GM23338 (cell line): ENCODE results near the gene SUPT3H. TPM values are rescaled to one million over a fixed set of nuclear protein-coding genes. Genes with fewer than 3 reads are reported as not detected.

Source experiments
- ATAC-seq: fragments of 200-7000 bp; cut with Tn5 transposase; 3 replicates; pipeline ENCODE4 v1.9.1; 2020
- DNase-seq: peaks from one replicate; pipeline ENCODE4 v3.0.0-alpha.2; 2015; ENCODE audit warnings: low spot score
- H2AFZ ChIP-seq: fragments of 200-600 bp; sonication (generic); 2 replicates; pipeline ENCODE4 v1.8.0; 2016; ENCODE audit warnings: antibody characterized with exemption, mild to moderate bottlenecking, moderate library complexity
- H3F3A ChIP-seq: fragments of 200-600 bp; sonication (generic); replicated peaks from 2 replicates; pipeline ENCODE4 v1.8.0; 2017; ENCODE audit warnings: antibody characterized with exemption, mixed run types, low read depth
- H3K27ac ChIP-seq: fragments of 200-600 bp; sonication (generic); 2 replicates; pipeline ENCODE4 v1.6.1; 2016; ENCODE audit warnings: low read depth
- H3K27me3 ChIP-seq: fragments of 200-600 bp; sonication (generic); 2 replicates; pipeline ENCODE4 v1.8.0; 2016; ENCODE audit warnings: mild to moderate bottlenecking, mixed run types, moderate library complexity; ENCODE audit not compliant: insufficient read depth
- H3K36me3 ChIP-seq: fragments of 200-600 bp; sonication (generic); 2 replicates; pipeline ENCODE4 v1.8.0; 2016; ENCODE audit warnings: mild to moderate bottlenecking; ENCODE audit not compliant: insufficient read depth
- H3K4me1 ChIP-seq: fragments of 200-600 bp; sonication (generic); 2 replicates; pipeline ENCODE4 v1.8.0; 2016; ENCODE audit warnings: mild to moderate bottlenecking, moderate library complexity; ENCODE audit not compliant: insufficient read depth
- H3K4me2 ChIP-seq: fragments of 200-600 bp; sonication (generic); 2 replicates; pipeline ENCODE4 v1.7.1; 2017; ENCODE audit warnings: mixed run types
- H3K4me3 ChIP-seq: fragments of 200-600 bp; sonication (generic); 2 replicates; pipeline ENCODE4 v1.6.1; 2016; ENCODE audit warnings: mixed run types
- H3K79me2 ChIP-seq: fragments of 200-600 bp; sonication (generic); replicated peaks from 2 replicates; pipeline ENCODE4 v1.8.0; 2017; ENCODE audit warnings: mild to moderate bottlenecking; ENCODE audit not compliant: insufficient read depth
- H3K9me2 ChIP-seq: fragments of 200-600 bp; sonication (generic); 2 replicates; pipeline ENCODE4 v1.8.0; 2017; ENCODE audit not compliant: insufficient read depth
- H4K20me1 ChIP-seq: fragments of 200-600 bp; sonication (generic); replicated peaks from 2 replicates; pipeline ENCODE4 v1.8.0; 2017; ENCODE audit warnings: mild to moderate bottlenecking; ENCODE audit not compliant: insufficient read depth
- H3K27ac Mint-ChIP-seq: 2 replicates; pipeline ENCODE4 v1.8.0; 2020; ENCODE audit warnings: inconsistent platforms, mild to moderate bottlenecking, moderate library complexity, mixed read lengths
- H3K27me3 Mint-ChIP-seq: 3 replicates; pipeline ENCODE4 v1.8.0; 2022; ENCODE audit warnings: low read depth, mild to moderate bottlenecking, moderate library complexity, mixed read lengths, inconsistent platforms; ENCODE audit not compliant: insufficient read depth, poor library complexity
- H3K36me3 Mint-ChIP-seq: 3 replicates; pipeline ENCODE4 v1.8.0; 2021; ENCODE audit warnings: low read depth, mild to moderate bottlenecking, inconsistent platforms, moderate library complexity, mixed read lengths
- H3K4me1 Mint-ChIP-seq: 3 replicates; pipeline ENCODE4 v1.8.0; 2020; ENCODE audit warnings: mild to moderate bottlenecking, inconsistent platforms, mixed read lengths
- H3K4me3 Mint-ChIP-seq: 3 replicates; pipeline ENCODE4 v1.8.0; 2021; ENCODE audit warnings: moderate library complexity, mild to moderate bottlenecking, inconsistent platforms, mixed read lengths
- H3K9me3 Mint-ChIP-seq: 3 replicates; pipeline ENCODE4 v1.8.0; 2020; ENCODE audit warnings: moderate library complexity, mild to moderate bottlenecking, inconsistent platforms, mixed read lengths
- CTCF ChIP-seq, 2 experiments: fragments of 200-600 bp in 1 of 2; sonication (generic) in 1 of 2; conservative IDR thresholded peaks; 2 replicates each; pipeline versions ENCODE4 v1.5.1 to v1.6.1; 2016 to 2017; ENCODE audit warnings: antibody characterized with exemption in 2 of 2, low read depth in 2 of 2, mild to moderate bottlenecking in 2 of 2, moderate library complexity in 1 of 2
- ETS1 ChIP-seq: IDR thresholded peaks from 2 replicates; pipeline ENCODE4 v1.6.1; 2016; ENCODE audit warnings: antibody characterized with exemption
- EZH2 ChIP-seq: fragments of 200-600 bp; sonication (generic); IDR thresholded peaks from one replicate; pipeline ENCODE4 v1.8.0; 2017; ENCODE audit warnings: antibody characterized with exemption, mild to moderate bottlenecking, low read depth; ENCODE audit not compliant: unreplicated experiment
- JUNB ChIP-seq: IDR thresholded peaks from one replicate; pipeline ENCODE4 v1.6.1; 2016; ENCODE audit warnings: antibody characterized with exemption; ENCODE audit not compliant: unreplicated experiment
- NANOG ChIP-seq: IDR thresholded peaks from 2 replicates; pipeline ENCODE4 v1.6.1; 2016; ENCODE audit warnings: antibody characterized with exemption, borderline replicate concordance
- POLR2AphosphoS5 ChIP-seq: IDR thresholded peaks from 2 replicates; pipeline ENCODE4 v1.6.1; 2016; ENCODE audit warnings: antibody characterized with exemption, low read depth
- REST ChIP-seq: IDR thresholded peaks from one replicate; pipeline ENCODE4 v1.6.1; 2018; ENCODE audit warnings: antibody characterized with exemption; ENCODE audit not compliant: unreplicated experiment
- ZNF331 ChIP-seq: fragments of 250-450 bp; sonication (Bioruptor Pico); IDR thresholded peaks from 2 replicates; pipeline ENCODE4 v1.5.0; 2020; ENCODE audit warnings: low read depth, mild to moderate bottlenecking, moderate library complexity
- ZNF462 ChIP-seq: fragments of 250-450 bp; sonication (Bioruptor Pico); IDR thresholded peaks from 2 replicates; pipeline ENCODE4 v1.5.0; 2020; ENCODE audit warnings: mild to moderate bottlenecking, moderate library complexity
- polyA plus RNA-seq: library from polyadenylated mRNA; unstranded; fragments of >200 nt; fragmentation: Nextera tagmentation; extraction: Ambion mirVana; gene quantifications from 2 replicates; pipeline ENCODE4 v1.2.1, GENCODE V29; 2016
- total RNA-seq: library from RNA; depleted of rRNA; stranded (reverse); fragments of >200 nt; shearing (Covaris generic); gene quantifications from 2 replicates; pipeline ENCODE4 v1.2.3, GENCODE V29; 2014

The SUPT3H gene
- total and polyA plus RNA-seq, 2 experiments from 2014 or later: 11.4 to 30.1 TPM

- Histone ChIP-seq H3K36me3 (no peaks in the 10 kb centered on the region; the same call in 1 of the 2 replicates), H4K20me1 (no peaks in the 10 kb centered on the region), H3K9me2 (0 out of 2 replicates have a peak, but pooled peaks cover 2% of the 10 kb centered on the region), H2AFZ (no peak overlapping the region), H3K4me3 (no peak overlapping the region), H3F3A (no peaks in the 10 kb centered on the region), H3K27ac (no peak overlapping the region), H3K79me2 (no peaks in the 10 kb centered on the region), H3K27me3 (no peaks in the 10 kb centered on the region), H3K4me2 (no peak overlapping the region), H3K4me1 (no peaks in the 10 kb centered on the region)
- H3K4me3 Mint-ChIP-seq: no peak overlapping the region
- DNase-seq (no peak), ATAC-seq (no peak)
- no peaks in the 10 kb centered on the region for H3K4me1 Mint-ChIP-seq
- TF ChIP-seq POLR2AphosphoS5 (no peak), EZH2 (no peak), JUNB (no peak), ETS1 (no peak), NANOG (no peak), ZNF331 (CRISPR knock-in tag) (no peak), REST (no peak), ZNF462 (CRISPR knock-in tag) (no peak), CTCF (conservative IDR thresholded peaks at IDR 0.05; ENCODE audit: low read depth in 2 of 2) (no peak)
- H3K27me3 Mint-ChIP-seq: no peaks in the 10 kb centered on the region
- no peak overlapping the region for H3K27ac Mint-ChIP-seq
- peaks cover 23% of the 10 kb centered on the region for H3K9me3 Mint-ChIP-seq
- H3K36me3 Mint-ChIP-seq: peaks cover 20% of the 10 kb centered on the region; the same call in 2 of the 3 replicates
Observed at GRCh38 chr6:44896701-44897100, 481.0 kb downstream of the SUPT3H start.
